DMS53 treated with DMSO at 0.1 percent for 48 hours (cell line): ENCODE measurements around the gene RIN3.
"Not testable (repeated sequence)": the region's sequence is repeated elsewhere in the genome, so short reads cannot be mapped to it uniquely, and the experiment has no call there.

Source experiments
- DNase-seq: peaks from one replicate; lab custom pipeline; 2025; ENCODE audit not compliant: unreplicated experiment; lab: John Stamatoyannopoulos, UW

RIN3 gene

GRCh38 chr14:92622311-92622710 lies 108.7 kb downstream of the RIN3 start:
- DNase-seq = no peak

GRCh38 chr14:92624764-92625163 lies 111.2 kb downstream of the RIN3 start:
- DNase-seq = no peak

GRCh38 chr14:92625213-92625612 lies 111.6 kb downstream of the RIN3 start:
- no peak for DNase-seq

- DNase-seq = no peak
Measured at GRCh38 chr14:92626041-92626440, 112.5 kb downstream of the RIN3 start.

- no peak for DNase-seq
Measured at GRCh38 chr14:92627707-92628215, 114.2 kb downstream of the RIN3 start.

- no peak for DNase-seq
Measured at GRCh38 chr14:92628636-92629035, 115.1 kb downstream of the RIN3 start.

- no peak for DNase-seq
Measured at GRCh38 chr14:92630367-92630766, 116.8 kb downstream of the RIN3 start.

- no peak for DNase-seq
Measured at GRCh38 chr14:92631098-92631497, 117.5 kb downstream of the RIN3 start.

GRCh38 chr14:92632546-92633273 lies 119.1 kb downstream of the RIN3 start:
- DNase-seq = no peak

GRCh38 chr14:92633274-92633616 lies 119.7 kb downstream of the RIN3 start:
- no peak for DNase-seq

- DNase-seq = no peak
Measured at GRCh38 chr14:92633724-92634123, 120.1 kb downstream of the RIN3 start.

GRCh38 chr14:92635031-92635430 lies 121.5 kb downstream of the RIN3 start:
- no peak for DNase-seq

- DNase-seq = no peak
Measured at GRCh38 chr14:92635896-92636295, 122.3 kb downstream of the RIN3 start.

GRCh38 chr14:92637228-92637627 lies 123.6 kb downstream of the RIN3 start:
- no peak for DNase-seq

GRCh38 chr14:92637864-92638263 lies 124.3 kb downstream of the RIN3 start:
- DNase-seq = no peak

- DNase-seq = no peak
Measured at GRCh38 chr14:92638266-92638665, 124.7 kb downstream of the RIN3 start.

GRCh38 chr14:92638904-92639303 lies 125.3 kb downstream of the RIN3 start:
- no peak for DNase-seq

- not testable (repeated sequence) for DNase-seq
Measured at GRCh38 chr14:92639472-92640117, 126.0 kb downstream of the RIN3 start.

GRCh38 chr14:92641306-92641705 lies 127.7 kb downstream of the RIN3 start:
- no peak for DNase-seq

GRCh38 chr14:92644171-92644969 lies 130.8 kb downstream of the RIN3 start:
- no peak for DNase-seq

- no peak for DNase-seq
Measured at GRCh38 chr14:92644970-92645515, 131.5 kb downstream of the RIN3 start.
